ENCODE data around the gene CFAP65.

The CFAP65 gene

GRCh38 chr2:219041252-219041651, at the start of gene CFAP65:
TSS of gene CFAP65 (minus strand) at chr2:219041516. CDS start at chr2:219039048, 2,468 bp downstream.
- DNase-seq: no peak

DNA sequence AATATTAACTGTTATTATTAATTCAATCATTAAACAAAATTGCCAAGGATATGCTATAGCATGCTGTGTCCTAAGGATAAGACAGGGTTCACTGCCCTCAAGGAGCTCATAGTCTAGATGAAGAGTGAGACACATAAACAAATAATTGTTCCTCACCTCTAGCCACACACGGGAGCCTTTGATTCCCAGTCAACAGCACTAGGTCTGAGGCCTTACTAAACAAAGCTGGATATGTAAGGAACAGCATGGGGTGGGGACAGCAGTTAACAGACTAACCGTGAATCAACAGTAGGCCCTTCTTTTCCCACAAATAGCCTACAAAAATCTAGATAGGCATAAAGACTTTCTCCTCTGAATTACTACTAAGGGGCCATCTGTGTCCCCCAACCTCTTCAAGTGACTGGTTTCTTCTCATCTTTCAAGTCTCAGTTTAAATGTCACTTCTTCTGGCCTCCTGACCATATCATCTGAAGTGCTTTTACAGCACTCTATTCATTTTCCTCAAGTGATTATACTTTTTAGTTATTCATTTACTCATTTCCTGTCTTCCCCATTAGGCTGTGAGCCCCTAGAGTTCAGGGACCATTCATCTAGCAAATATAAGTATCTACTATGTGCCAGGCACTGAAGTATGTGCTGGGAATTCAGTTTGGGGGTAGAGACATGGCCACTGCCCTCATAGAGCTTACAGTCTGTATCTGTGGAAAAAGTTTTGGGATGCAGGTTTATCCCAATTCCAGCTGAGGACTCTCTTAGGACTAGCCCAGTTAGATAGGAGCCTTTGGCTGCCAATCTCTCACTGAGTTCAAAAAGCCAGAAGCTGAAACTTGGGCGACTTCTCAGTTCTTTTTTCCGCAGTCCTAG, 49.4 kb upstream of the CFAP65 start:
- DNase-seq: no peak

- DNase-seq: no peak
Measured at GRCh38 chr2:219089330-219089729, 48.0 kb upstream of the CFAP65 start.

GRCh38 chr2:219087848-219088247, 46.5 kb upstream of the CFAP65 start:
- DNase-seq: no peak

DNA sequence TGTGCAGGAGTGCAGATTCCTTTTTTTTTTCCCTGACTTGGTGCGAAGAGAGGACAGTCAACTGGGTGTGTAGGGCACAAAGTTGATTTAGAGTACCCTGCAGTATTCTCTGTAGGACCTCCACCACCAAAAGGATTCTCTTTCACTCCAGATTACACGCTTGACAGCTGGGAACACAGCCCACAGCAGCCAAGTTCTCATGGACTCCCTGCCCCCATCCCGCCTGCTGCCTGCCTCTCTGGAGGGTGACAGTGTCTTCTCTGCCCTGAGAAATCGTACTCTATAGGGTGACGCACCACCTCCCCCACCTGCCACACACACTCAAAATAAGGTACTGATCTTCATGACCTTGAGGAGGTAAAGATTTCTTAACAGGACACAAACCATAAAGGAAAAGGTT, 46.0 kb upstream of the CFAP65 start:
- DNase-seq: no peak

GRCh38 chr2:219086196-219086595, 44.9 kb upstream of the CFAP65 start:
- no peak for DNase-seq

- no peak for DNase-seq
Measured at GRCh38 chr2:219084791-219085190, 43.5 kb upstream of the CFAP65 start.

GRCh38 chr2:219082332-219082958, 41.1 kb upstream of the CFAP65 start:
- DNase-seq: no peak

- DNase-seq: no peak
Measured at GRCh38 chr2:219081701-219082331, 40.5 kb upstream of the CFAP65 start.

DNA sequence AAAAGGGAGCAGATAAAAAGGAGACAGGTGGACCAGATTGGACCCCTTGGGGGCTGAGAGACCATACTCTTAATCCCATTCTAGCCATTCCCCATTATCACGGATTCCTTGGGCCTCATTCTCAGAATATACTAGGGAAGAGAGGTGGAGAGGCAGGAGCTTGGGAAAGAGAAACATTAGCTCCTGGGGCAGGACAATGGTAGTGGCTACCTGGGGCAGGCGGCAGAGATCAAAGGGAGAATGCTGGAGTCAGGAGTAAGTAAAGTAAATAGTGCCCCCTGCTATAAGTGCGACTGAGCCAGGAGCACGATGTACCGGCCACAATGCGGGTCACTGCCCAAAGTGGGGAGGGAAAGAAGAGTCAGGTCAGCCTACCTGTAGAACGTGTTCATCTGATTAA, 39.8 kb upstream of the CFAP65 start:
- no peak for DNase-seq

DNA sequence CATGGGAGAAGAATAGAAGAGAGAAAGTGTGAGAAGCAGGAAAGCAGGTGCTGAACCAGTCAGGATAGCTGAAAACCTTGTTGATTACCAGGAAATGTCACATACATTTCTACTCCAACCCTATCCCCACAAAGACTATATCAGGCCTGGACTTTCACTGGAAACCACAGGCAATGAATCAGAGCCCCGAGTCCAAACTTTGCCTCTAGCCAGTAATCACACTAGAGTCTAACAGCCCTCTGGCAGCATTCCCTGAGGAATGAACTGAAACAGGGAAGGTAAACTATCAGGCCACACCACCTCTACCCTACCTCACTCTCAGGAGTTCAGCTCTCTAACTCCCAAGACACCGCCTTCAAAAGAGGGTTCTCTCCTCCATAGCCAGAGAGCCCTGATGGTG, 38.1 kb upstream of the CFAP65 start:
- no peak for DNase-seq

DNA sequence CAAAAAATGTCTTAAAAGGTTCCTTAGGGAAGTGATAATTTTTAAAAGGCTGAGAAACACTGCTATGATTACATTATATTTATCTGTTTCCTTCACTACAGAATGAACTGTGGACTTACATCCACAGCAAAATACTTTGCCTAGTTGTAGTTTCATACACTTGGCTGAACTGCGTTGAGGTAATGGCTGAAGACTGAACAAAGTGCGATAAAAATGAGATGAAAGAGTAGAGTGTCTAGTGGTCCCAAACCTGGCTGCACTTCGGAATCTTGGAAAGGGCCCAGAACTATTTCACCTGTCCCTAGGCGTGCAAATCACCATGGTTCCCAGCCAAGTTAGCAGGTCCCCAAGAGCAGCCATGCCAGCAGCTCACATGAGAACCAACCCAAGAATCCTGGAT, 37.6 kb upstream of the CFAP65 start:
- no peak for DNase-seq

DNA sequence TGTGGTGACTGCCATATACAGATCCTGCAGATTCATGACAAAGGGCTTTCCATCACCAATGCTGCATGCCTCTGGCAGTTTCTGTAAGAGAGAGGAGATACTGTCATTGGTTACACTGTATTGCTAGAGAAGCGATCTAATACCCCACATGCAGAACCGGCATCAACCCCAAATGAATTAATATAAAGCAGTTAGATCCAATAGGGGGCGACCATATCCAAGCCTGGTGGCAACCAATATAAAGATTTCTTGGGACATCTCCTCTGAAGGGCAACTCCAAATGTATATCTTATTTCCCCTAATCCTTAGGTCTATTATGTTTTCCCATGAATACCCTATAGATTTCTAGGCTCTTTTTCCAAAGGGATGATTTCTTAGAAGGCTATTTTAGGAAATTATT, 36.8 kb upstream of the CFAP65 start:
- DNase-seq: no peak

DNA sequence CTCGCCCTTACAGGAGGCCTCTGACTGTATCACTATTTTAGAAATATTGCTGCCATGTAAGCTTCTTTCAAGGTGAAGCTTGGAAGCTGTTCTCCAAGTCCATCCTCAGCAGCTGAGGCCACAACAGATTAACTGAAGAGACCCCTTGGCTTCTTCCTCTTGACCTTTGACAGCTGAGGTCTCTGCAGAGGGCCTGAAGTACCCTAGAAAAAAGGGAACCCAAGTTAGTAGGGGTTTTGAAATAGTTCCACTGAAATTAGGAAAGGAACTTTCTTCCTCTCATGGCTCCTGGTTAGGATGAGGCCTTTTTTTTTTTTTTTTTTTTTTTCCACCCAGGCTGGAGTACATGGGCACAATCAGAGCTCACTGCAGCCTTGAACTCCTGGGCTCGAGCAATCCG, 34.9 kb upstream of the CFAP65 start:
- no peak for DNase-seq

DNA sequence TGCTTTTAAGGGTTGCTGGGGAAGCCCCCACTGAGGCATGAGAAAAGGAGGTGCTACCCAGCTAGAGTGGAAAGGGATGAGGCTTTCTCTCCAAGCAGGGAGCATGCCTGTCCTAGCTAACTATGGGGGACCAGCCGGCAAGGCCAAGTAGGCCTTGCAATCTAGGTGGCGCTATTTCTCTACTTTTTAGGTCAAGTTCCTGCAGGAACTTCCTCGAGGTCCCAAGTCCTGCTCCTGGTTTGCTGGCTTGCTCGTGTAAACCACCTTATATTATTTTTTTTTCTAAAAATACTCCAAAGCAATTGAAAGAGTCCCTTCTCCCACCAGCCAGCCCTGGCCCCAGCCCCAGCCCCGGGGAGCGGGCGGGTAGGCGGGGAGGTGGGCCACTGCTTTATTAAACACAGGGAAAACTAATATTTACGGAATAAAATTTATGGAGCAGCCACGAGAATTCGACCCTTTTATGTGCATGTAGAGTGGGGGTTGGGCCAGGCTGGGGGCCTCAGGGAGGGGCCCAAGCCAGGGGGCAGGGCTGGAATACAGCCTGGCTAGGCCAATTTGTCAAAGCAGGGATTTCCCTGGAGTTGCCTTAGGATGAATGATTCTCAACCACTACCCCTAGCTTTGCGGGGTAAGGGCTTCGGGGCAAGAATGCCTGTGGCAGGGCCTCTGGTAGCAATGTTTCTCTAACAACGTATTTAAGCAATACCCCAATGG, 32.3 kb upstream of the CFAP65 start:
- DNase-seq: no peak

DNA sequence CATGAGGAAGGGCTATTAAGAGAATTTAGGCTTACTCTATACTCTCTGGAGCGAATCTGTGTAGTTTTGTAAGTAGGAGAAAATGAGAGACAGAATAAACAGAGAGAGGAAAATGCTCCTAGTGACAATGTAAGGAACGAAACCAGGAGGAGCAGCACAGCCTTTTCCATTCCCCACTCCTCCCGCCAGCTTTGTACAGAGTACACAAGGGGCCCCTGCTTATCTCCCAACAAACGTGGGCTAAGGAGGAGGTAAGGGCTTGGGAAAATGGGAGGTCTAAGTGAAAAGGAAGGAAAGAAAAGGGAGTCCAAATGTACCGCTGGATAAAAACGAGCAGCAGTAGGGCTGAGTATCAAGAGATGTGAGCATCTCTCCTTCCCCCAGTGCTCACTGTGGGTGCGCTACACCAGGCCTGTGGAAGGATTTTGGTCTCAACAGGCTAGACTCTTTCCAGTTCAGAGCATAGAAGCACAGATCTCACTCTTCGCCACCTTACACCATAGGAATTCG, 31.5 kb upstream of the CFAP65 start:
- DNase-seq: no peak

GRCh38 chr2:219071131-219071816, 30.0 kb upstream of the CFAP65 start:
- no peak for DNase-seq

GRCh38 chr2:219065484-219065883, 24.2 kb upstream of the CFAP65 start:
- DNase-seq: no peak

- no peak for DNase-seq
Measured at GRCh38 chr2:219062081-219062480, 20.8 kb upstream of the CFAP65 start.

- DNase-seq: no peak
Measured at GRCh38 chr2:219060821-219061791, 19.8 kb upstream of the CFAP65 start, which contains the start of gene IHH. TSS of gene IHH (minus strand) at chr2:219060921. CDS start at chr2:219060467, 454 bp downstream.
